PC-3 (cell line): ENCODE results near the gene TCERG1. TPM values are rescaled to one million over a fixed set of nuclear protein-coding genes. Genes with fewer than 3 reads are reported as not detected.
A peak's percentile ranks its signal among the peaks of the same experiment; 100 is the strongest.

Source experiments
- ATAC-seq: fragments of 200-7000 bp; cut with Tn5 transposase; 2 replicates; pipeline ENCODE4 v1.9.1; 2020; ENCODE audit warnings: mild to moderate bottlenecking, moderate library complexity
- BruUV-seq: library from RNA; stranded (reverse); fragments of 400-500 nt; replicated peaks from 2 replicates; lab custom pipeline; 2021; lab: Mats Ljungman, UMichigan
- CTCF ChIA-PET: fragments of 300-600 bp; sonication (Branson Sonifier 250); formaldehyde crosslinking; loops from one replicate; lab custom pipeline; 2022; ENCODE audit warnings: antibody characterized with exemption; lab: Charles Lee
- POLR2A ChIA-PET: fragments of 300-600 bp; sonication (Branson Sonifier 250); formaldehyde crosslinking; loops from one replicate; lab custom pipeline; 2022; ENCODE audit warnings: antibody characterized with exemption; ENCODE audit not compliant: unreplicated experiment; lab: Charles Lee
- DNase-seq: peaks from one replicate; pipeline ENCODE4 v3.0.0-alpha.2; 2015
- H2AFZ ChIP-seq: fragments of 300-600 bp; sonication (generic); 2 replicates; pipeline ENCODE4 v1.6.0; 2016; ENCODE audit warnings: antibody characterized with exemption, low read length
- H3F3A ChIP-seq: fragments of 300-600 bp; sonication (generic); one replicate; pipeline ENCODE4 v1.6.0; 2017; ENCODE audit warnings: antibody characterized with exemption, low read length, control low read depth, mild to moderate bottlenecking; ENCODE audit not compliant: unreplicated experiment
- H3K27ac ChIP-seq: fragments of 300-600 bp; sonication (generic); 2 replicates; pipeline ENCODE4 v1.5.1; 2016; ENCODE audit warnings: mild to moderate bottlenecking, low read length
- H3K27me3 ChIP-seq: fragments of 300-600 bp; sonication (generic); 2 replicates; pipeline ENCODE4 v1.6.1; 2016; ENCODE audit warnings: low read length, mixed read lengths
- H3K36me3 ChIP-seq: fragments of 300-600 bp; sonication (generic); 2 replicates; pipeline ENCODE4 v1.6.1; 2016; ENCODE audit warnings: low read depth, mixed run types, low read length, mixed read lengths
- H3K4me1 ChIP-seq: fragments of 300-600 bp; sonication (generic); 2 replicates; pipeline ENCODE4 v1.5.1; 2016; ENCODE audit warnings: low read length; ENCODE audit not compliant: insufficient read depth
- H3K4me2 ChIP-seq: fragments of 300-600 bp; sonication (generic); 2 replicates; pipeline ENCODE4 v1.6.0; 2016; ENCODE audit warnings: low read length
- H3K4me3 ChIP-seq: fragments of 300-600 bp; sonication (generic); 2 replicates; pipeline ENCODE4 v1.5.1; 2016; ENCODE audit warnings: mild to moderate bottlenecking, low read length, mixed read lengths
- H3K79me2 ChIP-seq: fragments of 300-600 bp; sonication (generic); 2 replicates; pipeline ENCODE4 v1.6.1; 2017; ENCODE audit warnings: low read length, mixed read lengths
- H3K9ac ChIP-seq: fragments of 300-600 bp; sonication (generic); 2 replicates; pipeline ENCODE4 v1.6.0; 2016; ENCODE audit warnings: mild to moderate bottlenecking, low read length
- H3K9me2 ChIP-seq: fragments of 300-600 bp; sonication (generic); replicated peaks from 2 replicates; pipeline ENCODE4 v1.6.1; 2016; ENCODE audit warnings: mixed run types, low read length, mixed read lengths
- H3K9me3 ChIP-seq: fragments of 300-600 bp; sonication (generic); 2 replicates; pipeline ENCODE4 v1.6.1; 2016; ENCODE audit warnings: low read length, mixed read lengths
- H4K20me1 ChIP-seq: fragments of 300-600 bp; sonication (generic); 2 replicates; pipeline ENCODE4 v1.6.1; 2016; ENCODE audit warnings: low read length, mixed read lengths
- EZH2 ChIP-seq: fragments of 300-600 bp; sonication (generic); IDR thresholded peaks from one replicate; pipeline ENCODE4 v1.6.1; 2017; ENCODE audit warnings: antibody characterized with exemption, mild to moderate bottlenecking, low read length; ENCODE audit not compliant: unreplicated experiment
- EZH2phosphoT487 ChIP-seq: fragments of 300-600 bp; sonication (generic); IDR thresholded peaks from 2 replicates; pipeline ENCODE4 v1.6.1; 2018; ENCODE audit warnings: mild to moderate bottlenecking, antibody characterized with exemption, low read length, borderline replicate concordance
- intact Hi-C: fragments of 100-400 bp; cut with micrococcal nuclease; formaldehyde crosslinking; loops from 2 replicates; pipeline ENCODE4 v1.9.0; 2023
- total RNA-seq: library from RNA; depleted of rRNA; stranded (reverse); fragments of >200 nt; gene quantifications from 2 replicates; pipeline ENCODE4 v1.2.3, GENCODE V29; 2014
- TF ChIP-seq, protein P1 (sequence below): fragments of 300-600 bp; sonication (generic); conservative IDR thresholded peaks from 2 replicates; pipeline ENCODE4 v1.5.1; 2017; ENCODE audit warnings: antibody characterized with exemption, low read depth, mild to moderate bottlenecking, low read length

The TCERG1 gene
- total RNA-seq, 1 experiment from 2014 or later: 96.9 TPM

DNA sequence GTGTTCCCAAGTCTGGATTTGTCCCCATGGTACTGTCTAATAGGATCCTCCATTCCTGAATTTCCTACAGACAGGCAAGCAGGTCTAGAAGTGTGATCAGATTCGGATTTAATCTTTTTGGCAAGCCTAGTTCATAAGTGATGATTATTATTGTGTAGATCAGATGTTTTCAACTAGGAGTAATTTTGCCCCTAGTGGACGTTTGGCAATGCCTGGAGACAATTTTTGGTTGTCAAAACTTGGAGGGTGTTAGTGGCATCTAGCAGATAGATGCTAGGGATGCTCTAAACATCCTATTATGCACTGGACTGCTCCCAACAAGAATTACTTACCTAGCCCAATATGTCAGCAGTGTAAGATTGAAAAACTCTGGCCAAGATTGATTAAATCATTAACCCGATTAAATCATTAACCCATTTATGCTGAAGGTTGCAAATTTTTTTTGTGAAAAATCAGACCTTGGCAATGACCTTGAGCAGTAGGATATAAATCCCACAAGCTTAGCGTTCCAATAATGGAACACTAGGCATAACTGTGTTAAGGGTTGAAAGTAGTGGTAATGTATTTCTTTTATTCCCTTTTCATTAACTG, 28.2 kb downstream of the TCERG1 start:
- no peak for TF ChIP-seq EZH2
- TF ChIP-seq, protein P1, sequence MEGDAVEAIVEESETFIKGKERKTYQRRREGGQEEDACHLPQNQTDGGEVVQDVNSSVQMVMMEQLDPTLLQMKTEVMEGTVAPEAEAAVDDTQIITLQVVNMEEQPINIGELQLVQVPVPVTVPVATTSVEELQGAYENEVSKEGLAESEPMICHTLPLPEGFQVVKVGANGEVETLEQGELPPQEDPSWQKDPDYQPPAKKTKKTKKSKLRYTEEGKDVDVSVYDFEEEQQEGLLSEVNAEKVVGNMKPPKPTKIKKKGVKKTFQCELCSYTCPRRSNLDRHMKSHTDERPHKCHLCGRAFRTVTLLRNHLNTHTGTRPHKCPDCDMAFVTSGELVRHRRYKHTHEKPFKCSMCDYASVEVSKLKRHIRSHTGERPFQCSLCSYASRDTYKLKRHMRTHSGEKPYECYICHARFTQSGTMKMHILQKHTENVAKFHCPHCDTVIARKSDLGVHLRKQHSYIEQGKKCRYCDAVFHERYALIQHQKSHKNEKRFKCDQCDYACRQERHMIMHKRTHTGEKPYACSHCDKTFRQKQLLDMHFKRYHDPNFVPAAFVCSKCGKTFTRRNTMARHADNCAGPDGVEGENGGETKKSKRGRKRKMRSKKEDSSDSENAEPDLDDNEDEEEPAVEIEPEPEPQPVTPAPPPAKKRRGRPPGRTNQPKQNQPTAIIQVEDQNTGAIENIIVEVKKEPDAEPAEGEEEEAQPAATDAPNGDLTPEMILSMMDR: peak; percentile 67
- no peak overlapping the region for H2AFZ ChIP-seq
- no peaks in the 10 kb centered on the region for H3F3A ChIP-seq
- no peak overlapping the region for H3K4me3 ChIP-seq
- peaks cover 88% of the 10 kb centered on the region for H3K36me3 ChIP-seq
- no peaks in the 10 kb centered on the region for H3K27me3 ChIP-seq
- no peaks in the 10 kb centered on the region for H3K9me3 ChIP-seq
- intact Hi-C loops: no loop called here
- H3K9me2 ChIP-seq: no peaks in the 10 kb centered on the region
- POLR2A ChIA-PET: no interaction called here
- no peak overlapping the region for H3K27ac ChIP-seq
- H3K9ac ChIP-seq: no peak overlapping the region
- CTCF ChIA-PET: no interaction called here
- peaks cover 18% of the 10 kb centered on the region; the same call in 1 of the 2 replicates for H3K79me2 ChIP-seq
- no TSS peak for BruUV-seq
- peaks cover 16% of the 10 kb centered on the region for H4K20me1 ChIP-seq
- peak; percentile 40; the same call in 1 of the 2 replicates for ATAC-seq
- peak; percentile 37 for DNase-seq
- no peaks in the 10 kb centered on the region for H3K4me1 ChIP-seq
- H3K4me2 ChIP-seq: no peak overlapping the region

DNA sequence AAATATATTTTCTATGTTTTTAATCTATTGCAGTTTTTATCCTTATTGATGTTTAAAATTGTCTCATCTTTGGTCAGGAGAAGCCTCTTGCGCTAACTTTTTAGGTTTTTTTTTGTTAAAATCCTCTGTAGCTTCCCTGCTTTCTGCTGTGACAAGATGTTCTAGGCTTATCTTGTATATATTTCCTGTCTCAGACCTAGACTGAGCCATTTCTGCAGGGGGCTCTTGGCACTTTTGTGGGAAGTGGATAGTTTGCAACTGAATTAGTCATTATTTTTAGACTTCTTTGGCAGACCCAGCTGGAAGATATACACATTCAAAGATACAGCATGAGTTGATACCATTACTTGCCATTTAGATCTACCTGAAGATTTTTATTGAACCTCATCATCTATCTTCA, 28.8 kb downstream of the TCERG1 start:
- H3K27ac ChIP-seq: no peak overlapping the region
- H3K27me3 ChIP-seq: no peaks in the 10 kb centered on the region
- BruUV-seq: no TSS peak
- no peaks in the 10 kb centered on the region for H3K9me2 ChIP-seq
- ChIA-PET CTCF (no interaction called here), POLR2A (no interaction called here)
- H3K4me1 ChIP-seq: no peaks in the 10 kb centered on the region
- no peak overlapping the region for H3K9ac ChIP-seq
- H4K20me1 ChIP-seq: peaks cover 18% of the 10 kb centered on the region
- intact Hi-C loops: no loop called here
- peaks cover 15% of the 10 kb centered on the region; the same call in 1 of the 2 replicates for H3K79me2 ChIP-seq
- no peak overlapping the region for H3K4me2 ChIP-seq
- no peaks in the 10 kb centered on the region for H3F3A ChIP-seq
- H2AFZ ChIP-seq: no peak overlapping the region
- no peaks in the 10 kb centered on the region for H3K9me3 ChIP-seq
- peaks cover 88% of the 10 kb centered on the region for H3K36me3 ChIP-seq
- TF ChIP-seq EZH2phosphoT487 (no peak), EZH2 (no peak)
- TF ChIP-seq, protein P1: no peak
- no peak overlapping the region for H3K4me3 ChIP-seq
- ATAC-seq: no peak
- no peak for DNase-seq

DNA sequence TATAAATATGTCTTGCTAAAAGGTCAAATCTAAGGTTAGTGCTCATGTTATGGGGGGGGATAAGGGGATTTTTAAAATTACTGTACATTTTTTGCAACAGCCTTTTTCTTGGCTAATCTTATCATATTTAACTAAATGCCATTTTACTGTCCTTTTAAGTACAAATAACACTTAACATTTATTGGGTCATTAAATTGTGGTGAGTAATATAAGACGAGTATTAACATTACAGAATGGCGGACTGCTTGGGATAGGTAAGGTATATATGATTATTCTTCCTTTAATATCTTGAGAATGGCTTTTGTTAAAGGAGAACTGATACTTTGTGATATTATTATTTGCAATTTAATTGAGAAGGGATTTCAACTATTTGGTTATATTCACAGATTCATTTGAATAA, 35.6 kb downstream of the TCERG1 start:
- Histone ChIP-seq H3K4me3 (no peak overlapping the region), H3K36me3 (peaks cover 88% of the 10 kb centered on the region), H3K4me1 (no peaks in the 10 kb centered on the region), H3K79me2 (no peaks in the 10 kb centered on the region), H3F3A (no peaks in the 10 kb centered on the region), H4K20me1 (peaks cover 3% of the 10 kb centered on the region; the same call in 1 of the 2 replicates), H3K27ac (no peak overlapping the region), H2AFZ (no peak overlapping the region), H3K27me3 (no peaks in the 10 kb centered on the region), H3K9me3 (no peaks in the 10 kb centered on the region), H3K4me2 (no peak overlapping the region), H3K9ac (no peak overlapping the region), H3K9me2 (no peaks in the 10 kb centered on the region)
- TF ChIP-seq, protein P1: no peak
- TF ChIP-seq EZH2phosphoT487: no peak
- no peak for TF ChIP-seq EZH2
- ChIA-PET CTCF (no interaction called here), POLR2A (no interaction called here)
- intact Hi-C loops: no loop called here
- DNase-seq (no peak), ATAC-seq (peak; percentile 51)
- no TSS peak for BruUV-seq
